ENCODE measurements around the gene ZNF724.
"Not testable (repeated sequence)": the region's sequence is repeated elsewhere in the genome, so short reads cannot be mapped to it uniquely, and the experiment has no call there.

ZNF724 gene

GRCh38 chr19:23254141-23254910 is 4.1 kb upstream of the ZNF724 start:
- TF ChIP-seq PAX5 (IDR thresholded peaks at IDR 0.05; ENCODE audit: insufficient read depth, low read length, severe bottlenecking) (no peak), POU2F2 (IDR thresholded peaks at IDR 0.05; ENCODE audit: low read depth, low read length) (no peak), SPI1 (IDR thresholded peaks at IDR 0.05; ENCODE audit: low read depth, low read length) (no peak), POLR2A (IDR thresholded peaks at IDR 0.05; ENCODE audit: low read depth, low read length) (no peak), POLR2AphosphoS5 (IDR thresholded peaks at IDR 0.05; ENCODE audit: low read depth, low read length) (no peak), TAF1 (IDR thresholded peaks at IDR 0.05; ENCODE audit: low read depth, low read length) (no peak)
- FAIRE-seq (no peak), DNase-seq (ENCODE audit: insufficient read length, low spot score) (no peak)

GRCh38 chr19:23253256-23253655 is 3.1 kb upstream of the ZNF724 start:
- DNase-seq (ENCODE audit: insufficient read length, low spot score); FAIRE-seq: not testable (repeated sequence)

GRCh38 chr19:23241419-23241818 is 8.8 kb downstream of the ZNF724 start:
- DNase-seq (ENCODE audit: insufficient read length, low spot score) (no peak), FAIRE-seq (no peak)
- TF ChIP-seq SPI1 (IDR thresholded peaks at IDR 0.05; ENCODE audit: low read depth, low read length), result no peak
- TF ChIP-seq POU2F2 (IDR thresholded peaks at IDR 0.05; ENCODE audit: low read depth, low read length), result no peak
- TF ChIP-seq POLR2A (IDR thresholded peaks at IDR 0.05; ENCODE audit: low read depth, low read length), result no peak
- no peak for TF ChIP-seq TAF1 (IDR thresholded peaks at IDR 0.05; ENCODE audit: low read depth, low read length)
- TF ChIP-seq PAX5 (IDR thresholded peaks at IDR 0.05; ENCODE audit: insufficient read depth, low read length, severe bottlenecking), result no peak

DNA sequence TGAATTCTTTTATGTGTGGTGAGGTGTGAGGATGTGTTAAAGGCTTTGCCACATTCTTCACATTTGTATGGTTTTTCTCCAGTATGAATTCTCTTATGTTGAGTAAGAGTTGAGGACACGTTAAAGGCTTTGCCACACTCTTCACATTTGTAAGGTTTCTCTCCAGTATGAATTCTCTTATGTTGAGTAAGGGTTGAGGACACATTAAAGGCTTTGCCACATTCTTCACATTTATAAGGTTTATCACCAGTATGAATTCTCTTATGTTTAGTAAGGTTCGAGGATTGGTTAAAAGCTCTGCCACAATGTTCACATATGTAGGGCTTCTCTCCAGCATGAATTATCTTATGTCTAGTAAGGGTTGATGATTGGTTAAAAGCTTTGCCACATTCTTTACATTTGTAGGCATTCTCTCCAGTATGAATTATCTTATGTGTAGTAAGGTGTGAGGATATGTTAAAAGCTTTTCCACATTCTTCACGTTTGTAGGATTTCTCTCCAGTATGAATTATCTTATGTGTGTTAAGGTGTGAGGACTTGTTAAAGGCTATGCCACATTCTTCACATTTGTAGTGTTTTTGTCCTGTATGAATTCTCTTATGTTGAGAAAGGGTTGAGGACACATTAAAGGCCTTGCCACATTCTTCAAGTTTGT is 27.1 kb downstream of the ZNF724 start:
- DNase-seq (ENCODE audit: insufficient read length, low spot score) (no peak), FAIRE-seq (no peak)
- TF ChIP-seq POLR2AphosphoS5 (IDR thresholded peaks at IDR 0.05; ENCODE audit: low read depth, low read length) (no peak), POLR2A (IDR thresholded peaks at IDR 0.05; ENCODE audit: low read depth, low read length) (no peak), SPI1 (IDR thresholded peaks at IDR 0.05; ENCODE audit: low read depth, low read length) (no peak), POU2F2 (IDR thresholded peaks at IDR 0.05; ENCODE audit: low read depth, low read length) (no peak), PAX5 (IDR thresholded peaks at IDR 0.05; ENCODE audit: insufficient read depth, low read length, severe bottlenecking) (no peak), TAF1 (IDR thresholded peaks at IDR 0.05; ENCODE audit: low read depth, low read length) (no peak)

DNA sequence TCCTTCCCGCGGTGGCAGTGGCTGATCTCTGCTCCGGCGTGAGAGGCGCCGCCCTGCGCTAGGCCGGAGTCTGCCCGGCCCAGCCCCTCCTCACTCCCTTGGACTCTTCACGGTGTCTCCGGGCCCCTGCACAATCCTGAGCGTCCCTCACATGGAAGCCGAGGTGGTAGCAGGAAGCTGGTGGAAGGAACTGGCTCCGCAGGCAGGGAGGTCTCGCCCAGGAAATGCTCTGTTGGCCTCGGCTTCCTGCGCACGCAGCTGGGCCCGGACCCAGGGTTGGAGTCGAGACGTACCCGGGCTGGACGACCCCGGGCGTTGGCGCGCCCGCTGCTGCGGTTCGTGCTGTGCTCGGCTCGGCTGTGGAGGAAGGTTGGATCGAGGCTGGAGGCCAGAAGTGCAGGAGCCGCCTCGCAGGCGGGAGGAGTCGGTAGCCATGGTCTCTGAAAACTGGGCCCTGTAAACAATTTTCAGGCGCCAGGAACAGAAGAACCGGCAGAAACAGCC is 46.3 kb downstream of the ZNF724 start:
- FAIRE-seq (no peak), DNase-seq (ENCODE audit: insufficient read length, low spot score) (no peak)

GRCh38 chr19:23190341-23190740 is 59.9 kb downstream of the ZNF724 start:
- TF ChIP-seq PAX5 (IDR thresholded peaks at IDR 0.05; ENCODE audit: insufficient read depth, low read length, severe bottlenecking) (no peak), POLR2A (IDR thresholded peaks at IDR 0.05; ENCODE audit: low read depth, low read length) (no peak)
- no peak for FAIRE-seq
- DNase-seq (ENCODE audit: insufficient read length, low spot score), result no peak

More for the DNA sequence above, 46.3 kb downstream of the ZNF724 start:
- TF ChIP-seq POLR2AphosphoS5 (IDR thresholded peaks at IDR 0.05; ENCODE audit: low read depth, low read length) (no peak), POU2F2 (IDR thresholded peaks at IDR 0.05; ENCODE audit: low read depth, low read length) (no peak), POLR2A (IDR thresholded peaks at IDR 0.05; ENCODE audit: low read depth, low read length) (no peak), TAF1 (IDR thresholded peaks at IDR 0.05; ENCODE audit: low read depth, low read length) (no peak), PAX5 (IDR thresholded peaks at IDR 0.05; ENCODE audit: insufficient read depth, low read length, severe bottlenecking) (no peak), SPI1 (IDR thresholded peaks at IDR 0.05; ENCODE audit: low read depth, low read length) (no peak)

GRCh38 chr19:23183251-23183650 is 66.9 kb downstream of the ZNF724 start:
- TF ChIP-seq PAX5 (IDR thresholded peaks at IDR 0.05; ENCODE audit: insufficient read depth, low read length, severe bottlenecking) (no peak), POLR2A (IDR thresholded peaks at IDR 0.05; ENCODE audit: low read depth, low read length) (no peak), TAF1 (IDR thresholded peaks at IDR 0.05; ENCODE audit: low read depth, low read length) (no peak), POLR2AphosphoS5 (IDR thresholded peaks at IDR 0.05; ENCODE audit: low read depth, low read length) (no peak), SPI1 (IDR thresholded peaks at IDR 0.05; ENCODE audit: low read depth, low read length) (no peak), POU2F2 (IDR thresholded peaks at IDR 0.05; ENCODE audit: low read depth, low read length) (no peak)
- FAIRE-seq (no peak), DNase-seq (ENCODE audit: insufficient read length, low spot score) (no peak)

All from GM12891 (cell line).